ENCODE data around the gene HNMT. TPM values are rescaled to one million over a fixed set of nuclear protein-coding genes. Genes with fewer than 3 reads are reported as not detected.

The HNMT gene
- total RNA-seq, 1 experiment from 2014 or later, result 3.1 TPM

DNA sequence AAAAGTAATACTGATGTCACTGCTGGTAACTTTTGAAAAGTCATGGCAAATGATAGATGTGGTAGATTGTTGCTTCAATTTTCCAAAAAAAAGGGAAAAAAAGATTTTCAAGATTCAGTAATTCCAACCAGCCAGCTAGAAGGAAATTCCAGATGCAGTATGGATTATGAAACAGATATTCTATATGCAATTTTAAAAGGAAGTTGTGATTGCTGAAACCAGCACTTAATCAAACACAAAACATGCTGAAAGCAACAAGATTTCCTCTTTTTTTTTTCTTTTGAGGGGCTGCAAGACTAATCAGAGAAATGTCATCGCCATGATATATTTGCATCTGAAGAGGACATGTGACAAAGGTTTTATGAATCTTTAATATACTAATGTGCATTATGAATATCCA lies 5.1 kb upstream of the HNMT start (continued):
- TF ChIP-seq CREB1 (CRISPR knock-in tag; IDR thresholded peaks at IDR 0.05) (no peak), MYBL2 (CRISPR knock-in tag; IDR thresholded peaks at IDR 0.05) (no peak), ZNF396 (CRISPR knock-in tag; IDR thresholded peaks at IDR 0.05; ENCODE audit: borderline replicate concordance) (no peak)
- TF ChIP-seq, protein P1, sequence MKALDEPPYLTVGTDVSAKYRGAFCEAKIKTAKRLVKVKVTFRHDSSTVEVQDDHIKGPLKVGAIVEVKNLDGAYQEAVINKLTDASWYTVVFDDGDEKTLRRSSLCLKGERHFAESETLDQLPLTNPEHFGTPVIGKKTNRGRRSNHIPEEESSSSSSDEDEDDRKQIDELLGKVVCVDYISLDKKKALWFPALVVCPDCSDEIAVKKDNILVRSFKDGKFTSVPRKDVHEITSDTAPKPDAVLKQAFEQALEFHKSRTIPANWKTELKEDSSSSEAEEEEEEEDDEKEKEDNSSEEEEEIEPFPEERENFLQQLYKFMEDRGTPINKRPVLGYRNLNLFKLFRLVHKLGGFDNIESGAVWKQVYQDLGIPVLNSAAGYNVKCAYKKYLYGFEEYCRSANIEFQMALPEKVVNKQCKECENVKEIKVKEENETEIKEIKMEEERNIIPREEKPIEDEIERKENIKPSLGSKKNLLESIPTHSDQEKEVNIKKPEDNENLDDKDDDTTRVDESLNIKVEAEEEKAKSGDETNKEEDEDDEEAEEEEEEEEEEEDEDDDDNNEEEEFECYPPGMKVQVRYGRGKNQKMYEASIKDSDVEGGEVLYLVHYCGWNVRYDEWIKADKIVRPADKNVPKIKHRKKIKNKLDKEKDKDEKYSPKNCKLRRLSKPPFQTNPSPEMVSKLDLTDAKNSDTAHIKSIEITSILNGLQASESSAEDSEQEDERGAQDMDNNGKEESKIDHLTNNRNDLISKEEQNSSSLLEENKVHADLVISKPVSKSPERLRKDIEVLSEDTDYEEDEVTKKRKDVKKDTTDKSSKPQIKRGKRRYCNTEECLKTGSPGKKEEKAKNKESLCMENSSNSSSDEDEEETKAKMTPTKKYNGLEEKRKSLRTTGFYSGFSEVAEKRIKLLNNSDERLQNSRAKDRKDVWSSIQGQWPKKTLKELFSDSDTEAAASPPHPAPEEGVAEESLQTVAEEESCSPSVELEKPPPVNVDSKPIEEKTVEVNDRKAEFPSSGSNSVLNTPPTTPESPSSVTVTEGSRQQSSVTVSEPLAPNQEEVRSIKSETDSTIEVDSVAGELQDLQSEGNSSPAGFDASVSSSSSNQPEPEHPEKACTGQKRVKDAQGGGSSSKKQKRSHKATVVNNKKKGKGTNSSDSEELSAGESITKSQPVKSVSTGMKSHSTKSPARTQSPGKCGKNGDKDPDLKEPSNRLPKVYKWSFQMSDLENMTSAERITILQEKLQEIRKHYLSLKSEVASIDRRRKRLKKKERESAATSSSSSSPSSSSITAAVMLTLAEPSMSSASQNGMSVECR (CRISPR knock-in tag; IDR thresholded peaks at IDR 0.05; ENCODE audit: borderline replicate concordance), result no peak

DNA sequence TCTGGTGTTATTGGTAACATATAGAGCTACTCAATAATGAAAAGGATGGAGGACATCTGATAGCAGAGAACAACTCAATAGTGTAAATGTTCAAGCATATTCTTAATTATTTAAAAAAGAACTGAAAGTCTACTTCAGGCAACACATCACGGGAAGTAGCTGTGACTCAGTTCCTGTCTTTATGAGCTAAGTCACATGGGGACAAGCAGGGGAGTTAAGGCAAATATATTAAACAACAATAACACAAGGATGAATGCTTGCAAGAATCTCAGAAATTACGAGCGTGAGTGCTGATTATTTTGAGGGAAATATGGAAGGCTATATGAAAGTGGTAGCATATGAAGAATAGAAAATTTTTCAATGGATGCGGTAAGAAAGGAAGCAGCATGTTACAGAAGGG lies 4.0 kb upstream of the HNMT start:
- POLR2A ChIA-PET, result no interaction called here
- no peaks in the 10 kb centered on the region for H3K27me3 Mint-ChIP-seq (ENCODE audit: low read depth)
- no peak for ATAC-seq
- TF ChIP-seq ZNF416 (CRISPR knock-in tag; IDR thresholded peaks at IDR 0.05), result no peak
- TF ChIP-seq NFATC4 (CRISPR knock-in tag; IDR thresholded peaks at IDR 0.05), result no peak
- TF ChIP-seq PRRX2 (CRISPR knock-in tag; IDR thresholded peaks at IDR 0.05), result no peak
- TF ChIP-seq NR3C1 (CRISPR knock-in tag; conservative IDR thresholded peaks at IDR 0.05; ENCODE audit: low read depth), result no peak
- no peak for TF ChIP-seq TP53 (CRISPR knock-in tag; IDR thresholded peaks at IDR 0.05)
- TF ChIP-seq, protein P2, sequence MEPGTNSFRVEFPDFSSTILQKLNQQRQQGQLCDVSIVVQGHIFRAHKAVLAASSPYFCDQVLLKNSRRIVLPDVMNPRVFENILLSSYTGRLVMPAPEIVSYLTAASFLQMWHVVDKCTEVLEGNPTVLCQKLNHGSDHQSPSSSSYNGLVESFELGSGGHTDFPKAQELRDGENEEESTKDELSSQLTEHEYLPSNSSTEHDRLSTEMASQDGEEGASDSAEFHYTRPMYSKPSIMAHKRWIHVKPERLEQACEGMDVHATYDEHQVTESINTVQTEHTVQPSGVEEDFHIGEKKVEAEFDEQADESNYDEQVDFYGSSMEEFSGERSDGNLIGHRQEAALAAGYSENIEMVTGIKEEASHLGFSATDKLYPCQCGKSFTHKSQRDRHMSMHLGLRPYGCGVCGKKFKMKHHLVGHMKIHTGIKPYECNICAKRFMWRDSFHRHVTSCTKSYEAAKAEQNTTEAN (CRISPR knock-in tag; IDR thresholded peaks at IDR 0.05), result no peak
- no peak for TF ChIP-seq MYBL2 (CRISPR knock-in tag; IDR thresholded peaks at IDR 0.05)
- TF ChIP-seq GABPB1 (CRISPR knock-in tag; IDR thresholded peaks at IDR 0.05), result no peak
- H3K27ac Mint-ChIP-seq, result no peak overlapping the region
- no peaks in the 10 kb centered on the region for H3K36me3 Mint-ChIP-seq
- DNase-seq (ENCODE audit: low spot score), result no peak
- H3K9me3 Mint-ChIP-seq, result peaks cover 4% of the 10 kb centered on the region
- H3K4me3 Mint-ChIP-seq, result no peak overlapping the region
- H3K4me1 Mint-ChIP-seq, result peaks cover 25% of the 10 kb centered on the region
- CTCF ChIA-PET, result no interaction called here

DNA sequence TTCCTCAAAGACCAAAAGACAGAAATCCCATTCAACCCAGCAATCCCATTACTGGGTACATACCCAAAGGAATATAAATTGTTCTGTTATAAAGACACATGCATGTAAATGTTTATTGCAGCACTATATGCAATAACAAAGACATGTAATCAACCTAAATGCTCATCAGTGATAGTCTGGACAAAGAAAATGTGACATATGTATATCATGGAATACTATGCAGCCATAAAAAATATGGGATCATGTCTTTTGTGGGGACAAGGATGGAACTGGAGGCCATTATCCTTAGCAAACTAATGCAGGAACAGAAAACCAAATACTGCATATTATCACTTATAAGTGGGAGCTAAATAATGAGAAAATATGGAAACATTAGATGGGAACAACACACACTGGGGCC lies 2.7 kb upstream of the HNMT start:
- TF ChIP-seq NFATC4 (CRISPR knock-in tag; IDR thresholded peaks at IDR 0.05), result no peak
- no peak for TF ChIP-seq CREB1 (CRISPR knock-in tag; IDR thresholded peaks at IDR 0.05)
- no peak for TF ChIP-seq RORB (CRISPR knock-in tag; IDR thresholded peaks at IDR 0.05)
- TF ChIP-seq ZNF671 (CRISPR knock-in tag; IDR thresholded peaks at IDR 0.05), result no peak
- TF ChIP-seq JAZF1 (CRISPR knock-in tag; IDR thresholded peaks at IDR 0.05), result no peak
- TF ChIP-seq, protein P3, sequence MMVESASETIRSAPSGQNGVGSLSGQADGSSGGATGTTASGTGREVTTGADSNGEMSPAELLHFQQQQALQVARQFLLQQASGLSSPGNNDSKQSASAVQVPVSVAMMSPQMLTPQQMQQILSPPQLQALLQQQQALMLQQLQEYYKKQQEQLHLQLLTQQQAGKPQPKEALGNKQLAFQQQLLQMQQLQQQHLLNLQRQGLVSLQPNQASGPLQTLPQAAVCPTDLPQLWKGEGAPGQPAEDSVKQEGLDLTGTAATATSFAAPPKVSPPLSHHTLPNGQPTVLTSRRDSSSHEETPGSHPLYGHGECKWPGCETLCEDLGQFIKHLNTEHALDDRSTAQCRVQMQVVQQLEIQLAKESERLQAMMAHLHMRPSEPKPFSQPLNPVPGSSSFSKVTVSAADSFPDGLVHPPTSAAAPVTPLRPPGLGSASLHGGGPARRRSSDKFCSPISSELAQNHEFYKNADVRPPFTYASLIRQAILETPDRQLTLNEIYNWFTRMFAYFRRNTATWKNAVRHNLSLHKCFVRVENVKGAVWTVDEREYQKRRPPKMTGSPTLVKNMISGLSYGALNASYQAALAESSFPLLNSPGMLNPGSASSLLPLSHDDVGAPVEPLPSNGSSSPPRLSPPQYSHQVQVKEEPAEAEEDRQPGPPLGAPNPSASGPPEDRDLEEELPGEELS (CRISPR knock-in tag; IDR thresholded peaks at IDR 0.05), result no peak
- TF ChIP-seq, protein P4, sequence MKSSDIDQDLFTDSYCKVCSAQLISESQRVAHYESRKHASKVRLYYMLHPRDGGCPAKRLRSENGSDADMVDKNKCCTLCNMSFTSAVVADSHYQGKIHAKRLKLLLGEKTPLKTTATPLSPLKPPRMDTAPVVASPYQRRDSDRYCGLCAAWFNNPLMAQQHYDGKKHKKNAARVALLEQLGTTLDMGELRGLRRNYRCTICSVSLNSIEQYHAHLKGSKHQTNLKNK (CRISPR knock-in tag; IDR thresholded peaks at IDR 0.05), result no peak
- no peak for TF ChIP-seq FOXJ3 (CRISPR knock-in tag; IDR thresholded peaks at IDR 0.05; ENCODE audit: borderline replicate concordance)
- TF ChIP-seq, protein P5, sequence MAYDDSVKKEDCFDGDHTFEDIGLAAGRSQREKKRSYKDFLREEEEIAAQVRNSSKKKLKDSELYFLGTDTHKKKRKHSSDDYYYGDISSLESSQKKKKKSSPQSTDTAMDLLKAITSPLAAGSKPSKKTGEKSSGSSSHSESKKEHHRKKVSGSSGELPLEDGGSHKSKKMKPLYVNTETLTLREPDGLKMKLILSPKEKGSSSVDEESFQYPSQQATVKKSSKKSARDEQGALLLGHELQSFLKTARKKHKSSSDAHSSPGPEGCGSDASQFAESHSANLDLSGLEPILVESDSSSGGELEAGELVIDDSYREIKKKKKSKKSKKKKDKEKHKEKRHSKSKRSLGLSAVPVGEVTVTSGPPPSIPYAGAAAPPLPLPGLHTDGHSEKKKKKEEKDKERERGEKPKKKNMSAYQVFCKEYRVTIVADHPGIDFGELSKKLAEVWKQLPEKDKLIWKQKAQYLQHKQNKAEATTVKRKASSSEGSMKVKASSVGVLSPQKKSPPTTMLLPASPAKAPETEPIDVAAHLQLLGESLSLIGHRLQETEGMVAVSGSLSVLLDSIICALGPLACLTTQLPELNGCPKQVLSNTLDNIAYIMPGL (CRISPR knock-in tag; IDR thresholded peaks at IDR 0.05), result no peak
- no peak for ATAC-seq
- H3K27me3 Mint-ChIP-seq (ENCODE audit: low read depth), result no peaks in the 10 kb centered on the region
- no peak overlapping the region for H3K27ac Mint-ChIP-seq
- no peaks in the 10 kb centered on the region for H3K36me3 Mint-ChIP-seq
- H3K4me3 Mint-ChIP-seq, result no peak overlapping the region
- POLR2A ChIA-PET, result no interaction called here
- DNase-seq (ENCODE audit: low spot score), result no peak
- H3K9me3 Mint-ChIP-seq, result peaks cover 4% of the 10 kb centered on the region
- peaks cover 20% of the 10 kb centered on the region for H3K4me1 Mint-ChIP-seq
- CTCF ChIA-PET, result no interaction called here

Data from WTC11 (cell line).